PFSK-1 (cell line): ENCODE measurements around the gene DNAJC5.

ENCODE experiments used
- POLR2AphosphoS5 ChIP-seq: IDR thresholded peaks from 2 replicates; pipeline ENCODE4 v1.6.1; 2012; ENCODE audit warnings: low read depth, mild to moderate bottlenecking, control low read depth, low read length, moderate library complexity
- TAF1 ChIP-seq: IDR thresholded peaks from 2 replicates; pipeline ENCODE4 v1.6.1; 2012; ENCODE audit warnings: low read length, control low read depth, borderline replicate concordance; ENCODE audit not compliant: insufficient read depth
- TF ChIP-seq, protein P1 (sequence below), 2 experiments: IDR thresholded peaks; 2 replicates each; pipeline versions ENCODE4 v1.6.1 to v1.8.0; 2011 to 2012; ENCODE audit warnings: low read depth in 2 of 2, low read length in 2 of 2, control low read depth in 1 of 2, inconsistent platforms in 1 of 2, mild to moderate bottlenecking in 1 of 2, moderate library complexity in 1 of 2; ENCODE audit not compliant: insufficient read depth in 1 of 2

DNA sequence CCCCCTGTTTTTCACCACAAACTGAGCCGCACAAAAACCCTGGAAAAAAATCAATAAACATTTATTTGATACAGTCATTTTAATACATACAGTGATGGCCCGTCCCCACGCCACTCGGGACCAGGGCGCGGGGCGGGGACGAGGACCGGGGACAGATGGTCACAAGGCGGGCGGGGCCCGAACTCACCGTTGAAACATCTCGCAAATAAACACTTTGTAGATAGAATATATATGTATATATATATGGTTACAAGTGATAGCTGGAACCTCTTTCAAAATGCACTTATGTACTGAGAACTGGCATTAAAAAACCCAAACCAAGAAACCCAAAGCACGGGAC, 61.7 kb downstream of the DNAJC5 start:
- TF ChIP-seq TAF1 (no peak), POLR2AphosphoS5 (no peak)
- TF ChIP-seq, protein P1, sequence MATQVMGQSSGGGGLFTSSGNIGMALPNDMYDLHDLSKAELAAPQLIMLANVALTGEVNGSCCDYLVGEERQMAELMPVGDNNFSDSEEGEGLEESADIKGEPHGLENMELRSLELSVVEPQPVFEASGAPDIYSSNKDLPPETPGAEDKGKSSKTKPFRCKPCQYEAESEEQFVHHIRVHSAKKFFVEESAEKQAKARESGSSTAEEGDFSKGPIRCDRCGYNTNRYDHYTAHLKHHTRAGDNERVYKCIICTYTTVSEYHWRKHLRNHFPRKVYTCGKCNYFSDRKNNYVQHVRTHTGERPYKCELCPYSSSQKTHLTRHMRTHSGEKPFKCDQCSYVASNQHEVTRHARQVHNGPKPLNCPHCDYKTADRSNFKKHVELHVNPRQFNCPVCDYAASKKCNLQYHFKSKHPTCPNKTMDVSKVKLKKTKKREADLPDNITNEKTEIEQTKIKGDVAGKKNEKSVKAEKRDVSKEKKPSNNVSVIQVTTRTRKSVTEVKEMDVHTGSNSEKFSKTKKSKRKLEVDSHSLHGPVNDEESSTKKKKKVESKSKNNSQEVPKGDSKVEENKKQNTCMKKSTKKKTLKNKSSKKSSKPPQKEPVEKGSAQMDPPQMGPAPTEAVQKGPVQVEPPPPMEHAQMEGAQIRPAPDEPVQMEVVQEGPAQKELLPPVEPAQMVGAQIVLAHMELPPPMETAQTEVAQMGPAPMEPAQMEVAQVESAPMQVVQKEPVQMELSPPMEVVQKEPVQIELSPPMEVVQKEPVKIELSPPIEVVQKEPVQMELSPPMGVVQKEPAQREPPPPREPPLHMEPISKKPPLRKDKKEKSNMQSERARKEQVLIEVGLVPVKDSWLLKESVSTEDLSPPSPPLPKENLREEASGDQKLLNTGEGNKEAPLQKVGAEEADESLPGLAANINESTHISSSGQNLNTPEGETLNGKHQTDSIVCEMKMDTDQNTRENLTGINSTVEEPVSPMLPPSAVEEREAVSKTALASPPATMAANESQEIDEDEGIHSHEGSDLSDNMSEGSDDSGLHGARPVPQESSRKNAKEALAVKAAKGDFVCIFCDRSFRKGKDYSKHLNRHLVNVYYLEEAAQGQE (IDR thresholded peaks at IDR 0.05; ENCODE audit: insufficient read depth in 1 of 2, low read depth in 2 of 2, low read length in 2 of 2), result no peak
